GM04503 (cell line): ENCODE results near the gene KCTD7.
"Not testable (repeated sequence)": the region's sequence is repeated elsewhere in the genome, so short reads cannot be mapped to it uniquely, and the experiment has no call there.

Experiments used
- DNase-seq: peaks from one replicate; pipeline ENCODE4 v3.0.0-alpha.2; 2012; ENCODE audit warnings: low read depth

The KCTD7 gene

DNA sequence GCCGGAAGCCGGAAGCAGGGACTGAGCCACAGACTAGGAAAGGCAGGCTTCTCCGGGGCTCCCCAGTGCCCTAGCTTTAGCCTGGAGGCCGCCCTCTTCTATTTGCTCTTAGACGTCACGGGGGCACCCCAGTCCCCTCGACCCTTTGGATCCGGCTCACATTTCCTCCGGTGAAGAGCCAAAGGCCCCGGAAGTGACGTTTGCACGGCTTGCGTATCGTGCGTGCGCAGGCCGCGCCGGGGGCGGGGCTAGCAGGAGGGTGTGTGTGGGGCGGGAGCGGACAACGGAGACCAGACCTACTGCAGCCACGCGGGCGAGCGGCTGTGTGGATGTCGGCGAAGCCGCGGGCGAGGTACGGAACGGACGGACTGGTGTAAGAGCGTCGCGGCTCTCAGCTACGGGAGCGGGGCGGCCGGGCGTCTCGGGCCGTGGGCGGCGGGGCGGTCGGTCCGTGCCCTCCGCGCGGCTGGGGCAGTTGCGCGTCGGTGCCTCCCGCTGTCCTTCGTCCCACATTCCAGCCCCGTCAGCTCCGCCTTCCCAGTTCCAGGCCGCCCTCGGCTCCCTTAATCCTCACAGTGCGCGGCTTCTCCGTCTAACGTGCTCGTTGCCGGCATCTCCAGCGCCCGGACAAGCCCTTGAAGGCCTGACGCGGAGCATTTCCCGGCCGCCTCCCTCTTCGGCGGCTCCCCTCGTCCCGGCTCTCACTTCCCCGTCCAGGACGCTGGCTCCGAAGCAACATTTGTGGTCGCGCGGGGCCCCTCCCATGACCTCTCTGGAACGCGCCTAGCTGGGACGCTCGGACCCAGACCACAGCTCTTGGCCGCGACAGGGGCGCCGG is 25.8 kb downstream of the KCTD7 start:
- peak; percentile 85 for DNase-seq

DNA sequence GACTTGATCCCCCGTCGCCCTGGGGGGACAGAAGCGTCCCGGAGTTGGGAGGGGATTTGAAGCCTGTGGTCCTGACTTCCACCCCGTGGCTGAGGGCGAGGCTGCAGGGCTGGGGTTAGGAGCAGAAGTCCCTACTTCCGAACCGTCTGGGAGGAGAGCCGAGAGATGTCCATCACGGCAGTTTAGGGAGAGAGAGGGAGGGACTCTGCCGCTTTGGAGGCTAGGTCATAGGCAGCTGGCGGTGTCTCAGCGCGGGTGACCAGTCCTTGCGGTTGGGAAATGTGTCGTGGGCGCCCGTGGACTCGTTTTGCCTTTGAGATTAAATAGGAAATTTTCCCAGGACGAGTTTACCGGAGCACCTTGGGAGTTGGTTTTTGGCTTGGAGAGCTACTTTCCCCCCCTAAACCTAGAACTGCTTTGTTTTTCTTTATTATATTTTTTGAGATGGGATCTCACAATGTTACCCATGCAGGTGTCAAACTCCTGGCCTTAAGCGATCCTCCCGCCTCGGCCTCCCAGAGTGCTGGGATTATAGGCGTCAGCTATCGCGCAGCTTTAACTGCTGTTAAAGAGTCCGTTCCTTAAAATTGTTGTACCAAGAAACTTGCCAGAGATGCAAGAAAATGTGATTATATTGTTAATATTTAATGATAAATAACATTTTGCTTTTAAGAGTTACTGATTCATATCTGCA is 26.6 kb downstream of the KCTD7 start:
- peak; percentile 3 for DNase-seq

DNA sequence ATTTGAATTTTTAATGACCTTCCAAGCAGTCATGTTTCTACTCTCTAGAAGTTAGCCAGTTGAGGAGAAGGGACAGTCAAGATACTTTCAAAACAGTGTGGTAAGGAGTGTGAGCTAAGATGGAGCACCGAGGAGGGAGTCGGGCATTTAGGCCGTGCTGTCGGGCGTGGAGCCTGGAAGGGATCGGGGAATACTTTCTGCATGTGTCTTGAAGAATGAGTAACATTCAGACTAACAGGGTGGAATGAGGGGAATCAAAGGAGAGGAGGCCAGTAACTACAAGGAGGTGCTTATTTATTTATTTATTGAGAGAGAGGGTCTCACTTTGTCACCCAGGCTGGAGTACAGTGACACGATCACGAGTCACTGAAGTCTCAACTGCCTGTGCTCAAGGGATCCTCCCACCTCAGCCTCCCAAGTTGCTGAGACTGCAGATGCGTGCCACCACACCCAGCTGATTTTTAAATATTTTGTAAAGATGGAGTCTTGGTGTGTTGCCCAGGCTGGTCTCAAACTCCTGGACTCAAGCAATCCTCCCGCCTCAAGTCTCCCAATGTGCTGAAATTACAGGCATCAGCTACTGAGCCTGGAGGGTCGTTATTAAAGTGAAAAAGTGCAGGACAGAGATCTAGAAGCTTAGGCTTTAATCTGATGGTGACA is 27.3 kb downstream of the KCTD7 start:
- peak; percentile 26 for DNase-seq

DNA sequence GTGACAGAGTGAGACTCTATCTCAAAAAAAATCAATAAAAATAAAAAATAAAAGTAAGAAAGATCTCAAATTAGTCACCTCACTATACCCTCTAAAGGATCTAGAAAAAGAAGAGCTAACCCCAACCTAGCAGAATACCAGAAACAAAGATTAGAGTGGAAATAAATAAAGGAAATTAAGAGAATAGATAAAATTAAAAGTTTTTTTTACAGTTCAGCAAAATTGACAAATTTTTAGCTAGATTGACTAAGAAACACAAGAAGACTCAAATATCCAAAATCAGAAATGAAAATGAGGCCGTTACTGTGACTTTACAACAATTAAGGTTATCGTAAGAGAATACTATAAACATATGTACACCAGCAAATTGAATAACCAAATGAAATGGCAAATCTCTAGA is 29.1 kb downstream of the KCTD7 start:
- DNase-seq, result no peak

DNA sequence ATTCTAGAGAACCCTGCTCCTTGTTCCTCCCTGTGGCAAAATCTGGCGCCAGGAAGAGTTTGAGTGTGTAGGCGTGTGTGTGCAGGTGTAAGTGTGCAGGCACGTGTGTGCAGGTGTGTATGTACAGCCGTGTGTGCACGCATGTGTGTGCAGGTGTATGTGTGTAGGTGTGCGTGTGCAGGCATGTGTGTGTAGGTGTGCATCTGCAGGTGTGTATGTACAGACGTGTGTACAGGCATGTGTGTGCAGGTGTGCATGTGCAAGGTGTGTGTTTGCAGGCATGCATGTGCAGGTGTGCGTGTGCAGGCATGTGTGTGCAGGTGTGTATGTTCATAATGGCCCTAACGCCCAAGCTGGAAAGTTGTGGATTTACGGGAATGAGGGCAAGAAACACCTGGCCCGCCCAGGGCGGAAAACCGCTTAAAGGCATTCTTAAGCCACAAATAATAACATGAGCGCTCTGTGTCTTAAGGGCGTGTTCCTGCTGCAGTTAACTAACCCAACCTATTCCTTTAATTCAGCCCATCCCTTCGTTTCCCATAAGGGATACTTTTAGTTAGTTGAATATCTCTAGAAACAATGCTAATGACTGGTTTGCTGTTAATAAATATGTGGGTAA is 34.1 kb downstream of the KCTD7 start:
- no peak for DNase-seq

DNA sequence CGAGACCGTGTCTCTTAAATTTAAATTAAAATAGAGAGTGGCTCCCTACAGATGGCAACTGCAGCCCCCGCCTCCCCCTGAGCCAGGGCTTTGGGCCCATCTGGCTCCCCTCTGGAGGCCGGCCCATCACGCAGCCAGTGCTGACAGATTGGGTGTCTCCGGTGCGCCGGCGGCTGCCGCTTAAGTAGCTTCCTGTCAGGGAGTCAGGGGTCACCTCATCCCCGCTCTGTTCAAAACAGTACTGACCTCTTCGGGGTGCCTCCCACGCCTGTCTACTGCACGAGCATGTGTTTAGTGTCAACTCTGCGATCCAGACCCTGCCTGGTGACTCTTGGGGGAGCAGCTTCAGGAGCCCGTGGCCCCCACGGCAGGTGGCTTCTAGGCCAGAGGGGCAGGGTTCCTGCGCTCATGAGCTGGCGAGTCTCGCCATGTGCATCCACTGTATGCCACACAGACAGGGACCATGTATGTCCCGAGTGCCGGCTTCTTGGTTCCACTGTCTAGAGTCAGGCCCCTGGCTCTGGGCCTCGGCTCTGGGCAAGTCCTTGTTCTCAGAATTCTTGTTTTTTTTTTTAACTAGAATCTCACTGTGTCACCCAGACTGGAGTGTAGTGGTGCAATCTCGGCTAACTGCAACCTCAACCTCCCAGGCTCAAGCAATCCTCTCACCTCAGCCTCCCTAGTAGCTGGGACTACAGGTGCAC is 36.1 kb downstream of the KCTD7 start:
- DNase-seq, result no peak

DNA sequence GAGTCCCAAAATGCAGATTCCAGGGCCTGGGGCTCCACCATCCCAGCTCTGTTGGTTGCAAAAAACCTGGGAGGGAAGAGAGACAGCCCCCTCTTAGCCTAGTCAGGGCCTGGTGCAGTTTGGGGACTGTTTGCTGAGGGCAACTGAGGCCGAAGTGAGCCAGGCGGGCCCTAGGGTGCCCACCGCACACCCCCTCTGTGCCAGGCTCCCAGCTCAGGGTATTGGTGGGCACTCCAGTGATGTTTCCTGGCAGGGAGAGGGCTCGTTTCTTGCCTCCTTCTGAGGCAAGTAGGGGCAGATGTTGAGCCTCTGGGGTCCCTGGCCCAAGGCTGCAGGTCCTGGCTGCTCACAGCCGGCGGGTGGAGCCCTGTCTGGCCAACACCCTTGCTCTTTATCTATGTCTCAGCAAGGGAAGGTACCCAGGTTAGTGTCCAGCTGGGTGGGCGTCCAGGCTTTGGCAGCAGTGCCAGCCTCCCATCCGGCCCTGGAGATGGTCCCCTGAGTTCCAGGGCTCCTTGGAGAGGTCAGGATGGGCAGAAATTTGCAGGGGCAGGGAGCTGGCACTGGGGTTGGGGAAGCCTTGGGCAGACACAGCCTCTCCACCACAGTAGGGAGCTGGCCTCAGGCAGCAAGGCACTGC is 37.8 kb downstream of the KCTD7 start:
- no peak for DNase-seq

DNA sequence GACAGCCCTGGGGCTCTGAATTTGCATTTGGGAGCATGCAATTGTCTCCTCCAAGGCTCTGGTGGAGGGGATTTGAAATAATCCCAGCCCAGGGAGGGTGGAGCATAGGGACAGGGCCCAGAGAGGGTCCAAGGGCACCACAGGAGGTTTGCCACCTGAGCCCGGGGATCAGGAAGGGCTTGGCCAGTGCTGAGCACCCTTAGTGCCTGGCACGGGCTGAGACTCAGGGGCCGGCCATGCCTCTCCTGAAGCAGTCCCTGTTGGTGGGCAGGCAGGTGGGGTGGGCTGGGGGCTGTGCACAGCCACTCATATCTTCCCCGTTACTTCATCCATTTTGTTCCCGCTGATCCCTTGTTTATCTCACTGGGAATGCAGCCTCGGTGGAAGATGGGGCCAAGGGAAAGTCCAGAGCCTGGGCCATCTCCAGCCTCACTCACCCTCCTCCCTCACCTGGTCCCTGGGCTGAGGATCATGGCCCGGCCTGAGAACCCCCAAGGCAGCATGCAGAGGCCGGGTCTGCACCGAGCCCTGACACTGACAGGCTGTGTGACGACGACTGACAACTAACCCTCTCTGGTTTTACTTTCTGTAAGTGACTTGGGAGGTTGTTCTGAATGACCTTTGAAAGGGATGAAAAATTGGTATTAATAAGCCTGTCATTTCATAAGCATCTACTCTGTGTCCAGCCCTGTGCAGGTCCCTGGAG is 38.5 kb downstream of the KCTD7 start:
- no peak for DNase-seq

DNA sequence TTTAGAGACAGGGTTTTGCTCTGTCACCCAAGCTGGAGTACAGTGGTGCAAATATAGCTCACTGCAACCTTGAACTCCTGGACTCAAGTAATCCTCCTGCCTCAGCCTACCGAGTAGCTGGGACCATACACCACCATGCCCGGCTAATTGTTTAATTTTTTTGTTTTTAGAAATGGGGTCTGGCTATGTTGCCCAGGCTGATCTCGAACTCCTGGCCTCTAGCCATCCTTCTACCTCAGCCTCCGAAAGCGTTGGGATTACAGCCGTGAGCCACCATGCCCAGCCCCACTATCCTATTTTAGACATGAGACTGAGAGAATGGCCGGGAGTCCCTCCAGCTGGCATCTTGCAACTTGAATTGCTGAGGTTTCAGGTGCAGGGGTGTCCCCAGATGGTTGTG is 39.4 kb downstream of the KCTD7 start:
- DNase-seq, result no peak

DNA sequence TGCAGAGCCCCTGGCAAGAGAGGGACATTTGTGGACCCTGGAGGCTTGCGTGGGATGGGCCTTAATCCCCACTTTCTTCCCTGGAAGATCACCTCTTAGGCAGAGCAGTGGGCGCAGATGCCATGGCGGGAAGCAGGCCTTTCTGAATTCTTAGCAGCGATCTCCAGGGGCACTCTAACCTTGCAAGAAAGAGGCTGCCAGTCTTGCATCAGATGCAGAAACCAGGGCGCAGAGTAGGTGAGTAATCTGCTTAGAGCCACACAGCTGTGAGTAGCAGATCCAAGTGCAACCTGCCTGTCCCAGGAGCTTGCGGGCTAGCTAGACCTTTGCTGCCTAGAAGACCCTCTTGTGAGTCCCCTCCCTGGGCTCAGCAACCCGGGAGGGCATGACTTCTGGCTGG is 40.0 kb downstream of the KCTD7 start:
- no peak for DNase-seq

DNA sequence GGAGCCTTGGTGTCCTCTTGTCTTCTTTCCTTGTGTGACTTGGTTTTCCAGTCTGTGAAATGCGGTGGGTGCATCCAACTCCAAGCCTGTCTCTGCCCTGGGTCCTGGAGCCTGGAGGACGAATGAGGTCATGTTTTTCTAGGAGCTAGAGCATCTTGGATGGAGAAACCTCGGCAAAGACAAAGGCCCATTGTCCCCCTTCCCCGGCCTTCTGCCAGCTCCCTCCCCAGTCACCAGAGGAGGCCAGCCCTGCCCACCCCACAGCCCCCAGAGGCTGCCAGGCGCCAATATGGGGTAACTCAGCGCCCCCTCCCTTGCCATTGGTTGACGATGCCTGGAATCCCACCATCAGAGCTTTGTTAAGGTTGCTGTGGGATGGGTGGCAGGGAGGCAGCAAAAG is 40.4 kb downstream of the KCTD7 start:
- DNase-seq, result no peak

DNA sequence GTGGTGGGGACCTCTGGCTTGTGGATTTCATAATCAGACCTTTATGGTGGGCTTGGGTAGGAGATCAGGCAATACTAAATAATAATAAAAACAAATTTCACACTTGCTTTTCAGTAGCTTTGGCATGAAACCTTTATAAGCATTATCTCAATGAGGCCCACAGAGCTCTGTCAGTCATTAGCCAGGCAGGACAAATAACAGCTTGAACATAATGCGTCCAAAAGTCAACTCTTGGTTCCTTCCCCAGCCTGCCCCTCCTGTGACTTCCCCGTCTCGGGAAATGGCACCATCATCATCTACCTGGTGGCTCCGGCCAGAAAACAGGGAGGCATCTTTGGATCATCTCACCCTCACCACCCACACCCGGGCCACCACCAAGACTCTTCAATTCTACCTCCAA is 40.8 kb downstream of the KCTD7 start:
- no peak for DNase-seq

DNA sequence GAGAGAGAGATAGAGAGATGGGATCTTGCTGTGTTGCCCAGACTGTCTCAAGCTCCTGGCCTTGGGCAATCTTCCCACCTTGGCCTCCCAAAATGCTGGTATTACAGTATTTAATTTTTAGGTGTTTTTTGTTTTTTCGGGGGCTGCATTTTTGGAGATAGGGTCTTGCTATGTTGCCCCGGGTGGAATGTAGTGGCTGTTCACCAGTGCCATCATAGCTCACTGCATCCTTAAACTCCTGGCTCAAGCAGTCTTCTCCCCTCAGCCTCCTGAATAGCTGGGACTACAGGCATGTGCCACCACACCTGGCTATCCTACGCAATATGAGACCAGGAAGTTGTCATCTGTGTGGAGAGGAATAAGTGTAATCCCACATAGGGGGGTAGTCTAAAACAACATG is 42.4 kb downstream of the KCTD7 start:
- no peak for DNase-seq

DNA sequence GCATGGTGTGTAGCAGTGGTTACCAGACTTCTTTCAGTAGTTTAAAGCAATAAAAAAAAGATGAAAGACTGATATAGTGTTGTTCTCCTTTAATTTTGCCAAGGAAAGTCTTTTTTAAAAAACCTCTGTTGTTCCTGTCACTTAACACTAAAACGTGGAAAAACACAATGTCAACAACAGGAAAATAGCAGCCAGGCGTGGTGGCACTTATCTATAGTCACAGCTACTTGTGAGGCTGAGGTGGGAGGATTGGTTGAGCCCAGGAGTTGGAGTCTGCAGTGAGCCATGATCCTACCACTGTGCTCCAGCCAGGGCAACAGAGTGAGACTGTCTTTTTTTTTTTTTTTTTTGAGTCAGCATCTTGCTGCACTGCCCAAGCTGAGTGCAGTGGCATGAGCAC is 42.8 kb downstream of the KCTD7 start:
- not testable (repeated sequence) for DNase-seq

DNA sequence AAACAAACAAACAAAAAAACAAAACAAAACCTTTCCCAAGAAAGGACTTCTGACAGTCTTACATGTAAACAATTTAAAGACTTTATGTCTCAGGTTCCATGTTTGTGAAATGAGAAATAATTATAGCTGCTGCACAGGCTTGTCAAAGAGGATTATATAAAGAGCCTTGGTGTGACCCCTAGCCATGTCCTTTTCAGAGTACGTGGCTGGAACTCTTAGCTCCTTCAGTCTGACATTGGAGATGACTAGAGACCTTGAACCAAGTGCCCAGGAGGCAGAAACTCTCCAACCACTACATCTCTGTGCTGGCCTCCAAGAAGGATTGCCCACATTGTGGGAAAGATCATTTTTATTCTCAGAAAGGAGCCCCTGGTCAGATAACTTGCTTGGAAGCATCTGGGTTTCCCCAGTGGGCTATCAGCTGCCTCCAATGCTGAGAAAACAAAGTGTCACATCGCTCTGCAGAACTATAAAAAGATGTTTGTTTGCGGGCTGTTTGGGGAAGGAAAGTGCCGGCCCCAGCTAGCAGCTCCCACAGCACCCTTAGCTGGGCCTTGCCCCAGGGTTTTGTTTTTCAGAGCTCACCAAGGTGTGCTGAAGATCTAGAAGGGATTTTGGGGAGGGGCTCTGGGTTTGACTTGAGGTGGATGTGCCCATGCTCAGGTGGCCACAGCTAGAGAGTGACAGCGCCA is 43.9 kb downstream of the KCTD7 start:
- not testable (repeated sequence) for DNase-seq

DNA sequence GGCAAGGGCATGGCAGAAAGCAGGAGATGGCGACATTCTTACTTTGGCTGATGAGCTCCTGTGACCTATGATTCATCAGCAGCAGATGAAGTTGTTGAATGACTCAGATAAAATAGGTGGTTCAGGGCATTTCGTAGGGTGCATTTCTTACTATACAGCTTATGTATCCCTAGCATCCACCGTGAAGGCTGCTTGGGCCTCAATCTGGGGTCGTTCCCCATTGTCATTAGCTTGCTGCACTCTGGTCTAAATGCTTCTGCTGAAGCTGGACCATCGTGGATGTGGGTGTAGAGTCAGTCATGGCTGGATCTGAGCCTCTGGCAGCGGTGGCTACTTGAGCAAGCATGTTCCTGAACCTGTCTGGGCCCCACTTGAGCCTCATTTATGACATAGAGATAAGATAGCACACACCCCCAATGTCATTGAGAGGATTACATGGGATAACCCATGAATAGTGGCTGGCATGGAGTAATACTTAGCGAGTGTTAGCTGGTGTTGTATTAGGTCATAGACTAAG is 44.5 kb downstream of the KCTD7 start:
- not testable (repeated sequence) for DNase-seq

DNA sequence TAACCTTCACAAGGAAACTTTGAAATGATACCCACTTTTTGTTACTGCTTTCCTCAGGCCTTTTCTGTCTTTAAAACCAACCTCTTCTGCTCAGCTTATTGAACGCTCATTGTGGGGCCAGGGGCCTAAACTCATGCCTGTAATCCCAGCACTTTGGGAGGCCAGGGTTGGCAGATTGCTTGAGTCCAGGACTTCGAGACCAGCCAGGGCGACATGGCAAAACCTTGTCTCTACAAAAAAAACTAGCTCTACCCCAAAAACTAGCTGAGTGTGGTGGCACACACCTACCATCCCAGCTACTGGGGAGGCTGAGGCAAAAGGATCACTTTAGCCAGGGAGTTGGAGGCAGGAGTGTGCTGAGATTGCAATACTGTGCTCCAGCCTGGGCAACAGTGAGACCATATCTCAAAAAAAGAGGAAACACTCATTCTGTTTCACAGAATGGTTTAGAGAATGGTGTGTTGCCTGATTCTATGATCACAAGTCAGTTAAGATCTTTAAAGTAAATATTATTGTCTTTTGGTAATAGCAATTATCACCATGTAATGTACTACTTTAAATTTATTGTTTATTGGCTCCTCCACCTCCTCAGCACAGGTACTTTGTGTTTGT is 51.1 kb downstream of the KCTD7 start:
- DNase-seq, result no peak

DNA sequence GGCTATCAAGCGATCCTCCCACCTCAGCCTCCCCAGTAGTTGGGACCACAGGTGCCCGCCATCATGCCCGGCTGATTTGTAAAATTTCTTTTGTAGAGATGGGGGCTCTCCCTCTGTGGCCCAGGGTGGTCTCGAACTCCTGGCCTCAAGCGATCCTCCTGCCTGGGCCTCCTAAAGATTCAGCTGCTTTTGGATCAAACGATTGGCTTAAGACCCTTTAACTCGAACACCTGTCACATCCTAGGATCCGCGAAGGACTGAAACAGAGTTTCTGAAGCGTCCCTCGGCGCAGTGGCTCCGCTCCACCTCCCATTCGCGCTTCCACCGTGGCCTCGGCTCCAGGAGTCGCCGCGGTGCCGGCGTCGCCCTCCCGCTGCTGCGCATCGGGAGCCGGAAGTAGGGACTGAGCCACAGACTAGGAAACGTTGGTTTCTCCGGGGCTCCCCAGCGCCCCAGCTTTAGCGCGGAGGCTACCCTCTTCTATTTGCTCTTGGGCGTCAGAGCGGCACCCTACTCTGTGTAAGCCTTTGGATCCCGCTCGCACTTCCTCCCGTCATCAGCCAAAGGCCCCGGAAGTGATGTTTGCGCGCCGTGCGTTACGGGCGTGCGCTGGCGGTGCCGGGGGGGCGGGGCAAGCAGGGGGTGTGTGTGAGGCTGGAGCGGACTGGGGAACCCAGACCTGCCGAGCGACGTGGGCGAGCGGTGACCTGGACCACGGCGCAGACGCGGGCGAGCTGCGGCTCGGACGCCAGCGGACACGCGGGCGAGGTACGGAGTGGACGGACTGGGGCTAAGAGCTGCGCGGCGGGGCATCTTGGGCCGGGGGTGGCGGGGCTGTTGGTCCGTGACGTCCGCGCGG is 53.0 kb downstream of the KCTD7 start:
- peak; percentile 65 for DNase-seq
